HEK293 (cell line): ENCODE results near the gene PCNX3.

Source experiments
- BCL11A ChIP-seq: fragments of 450-650 bp; formaldehyde crosslinking; IDR thresholded peaks from 2 replicates; pipeline ENCODE4 v1.5.1; 2016; ENCODE audit warnings: low read depth, missing biosample characterization, missing genetic modification characterization
- GLIS1 ChIP-seq: fragments of 450-650 bp; formaldehyde crosslinking; IDR thresholded peaks from 2 replicates; pipeline ENCODE4 v1.5.1; 2016; ENCODE audit warnings: missing biosample characterization, missing genetic modification characterization
- KLF7 ChIP-seq: fragments of 450-650 bp; formaldehyde crosslinking; IDR thresholded peaks from 2 replicates; pipeline ENCODE4 v1.5.1; 2016; ENCODE audit warnings: missing biosample characterization, missing genetic modification characterization, borderline replicate concordance
- RBAK ChIP-seq: fragments of 450-650 bp; formaldehyde crosslinking; IDR thresholded peaks from 2 replicates; pipeline ENCODE4 v1.5.1; 2016; ENCODE audit warnings: missing biosample characterization, missing genetic modification characterization
- SETDB1 ChIP-seq: IDR thresholded peaks from one replicate; pipeline ENCODE4 v1.6.1; 2017; ENCODE audit warnings: mild to moderate bottlenecking, low read length, moderate library complexity, mixed read lengths; ENCODE audit not compliant: insufficient read length
- YY2 ChIP-seq: fragments of 450-650 bp; formaldehyde crosslinking; IDR thresholded peaks from 2 replicates; pipeline ENCODE4 v1.5.1; 2016; ENCODE audit warnings: missing biosample characterization, missing genetic modification characterization
- ZBTB21 ChIP-seq: fragments of 450-650 bp; formaldehyde crosslinking; IDR thresholded peaks from 2 replicates; pipeline ENCODE4 v1.5.1; 2017; ENCODE audit warnings: missing biosample characterization, missing genetic modification characterization
- ZBTB7A ChIP-seq: fragments of 450-650 bp; formaldehyde crosslinking; IDR thresholded peaks from 2 replicates; pipeline ENCODE4 v1.5.1; 2016; ENCODE audit warnings: low read depth, missing biosample characterization, missing genetic modification characterization
- ZBTB8A ChIP-seq: fragments of 450-650 bp; formaldehyde crosslinking; IDR thresholded peaks from 2 replicates; pipeline ENCODE4 v1.5.1; 2016; ENCODE audit warnings: missing biosample characterization, missing genetic modification characterization
- ZNF146 ChIP-seq: fragments of 450-650 bp; formaldehyde crosslinking; IDR thresholded peaks from 2 replicates; pipeline ENCODE4 v1.5.1; 2016; ENCODE audit warnings: missing biosample characterization, missing genetic modification characterization
- ZNF155 ChIP-seq: fragments of 450-650 bp; formaldehyde crosslinking; IDR thresholded peaks from 2 replicates; pipeline ENCODE4 v1.5.1; 2016; ENCODE audit warnings: missing biosample characterization, missing genetic modification characterization
- ZNF16 ChIP-seq: fragments of 450-650 bp; formaldehyde crosslinking; IDR thresholded peaks from 2 replicates; pipeline ENCODE4 v1.5.1; 2016; ENCODE audit warnings: low read depth, missing biosample characterization, missing genetic modification characterization
- ZNF175 ChIP-seq: fragments of 450-650 bp; formaldehyde crosslinking; IDR thresholded peaks from 2 replicates; pipeline ENCODE4 v1.5.1; 2016; ENCODE audit warnings: missing biosample characterization, missing genetic modification characterization
- ZNF223 ChIP-seq: fragments of 450-650 bp; formaldehyde crosslinking; IDR thresholded peaks from 2 replicates; pipeline ENCODE4 v1.5.1; 2016; ENCODE audit warnings: missing biosample characterization, missing genetic modification characterization
- ZNF366 ChIP-seq: fragments of 450-650 bp; formaldehyde crosslinking; conservative IDR thresholded peaks from 2 replicates; pipeline ENCODE4 v1.5.1; 2016; ENCODE audit warnings: missing biosample characterization, missing genetic modification characterization
- ZNF391 ChIP-seq: fragments of 450-650 bp; formaldehyde crosslinking; IDR thresholded peaks from 2 replicates; pipeline ENCODE4 v1.5.1; 2016; ENCODE audit warnings: low read depth, missing biosample characterization, missing genetic modification characterization, borderline replicate concordance
- ZNF426 ChIP-seq: fragments of 450-650 bp; formaldehyde crosslinking; IDR thresholded peaks from 2 replicates; pipeline ENCODE4 v1.5.1; 2017; ENCODE audit warnings: missing biosample characterization, missing genetic modification characterization, mild to moderate bottlenecking, inconsistent platforms, moderate library complexity
- ZNF514 ChIP-seq: fragments of 450-650 bp; formaldehyde crosslinking; IDR thresholded peaks from 2 replicates; pipeline ENCODE4 v1.5.1; 2016; ENCODE audit warnings: missing biosample characterization, missing genetic modification characterization
- ZNF529 ChIP-seq: fragments of 450-650 bp; formaldehyde crosslinking; IDR thresholded peaks from 2 replicates; pipeline ENCODE4 v1.5.1; 2017; ENCODE audit warnings: missing genetic modification characterization, missing biosample characterization; ENCODE audit not compliant: insufficient replicate concordance
- ZNF558 ChIP-seq: fragments of 450-650 bp; formaldehyde crosslinking; IDR thresholded peaks from 2 replicates; pipeline ENCODE4 v1.5.1; 2016; ENCODE audit warnings: missing biosample characterization, missing genetic modification characterization
- ZNF560 ChIP-seq: fragments of 450-650 bp; formaldehyde crosslinking; IDR thresholded peaks from 2 replicates; pipeline ENCODE4 v1.5.1; 2017; ENCODE audit warnings: missing biosample characterization, missing genetic modification characterization, borderline replicate concordance
- ZNF670 ChIP-seq: fragments of 450-650 bp; formaldehyde crosslinking; IDR thresholded peaks from 2 replicates; pipeline ENCODE4 v1.5.1; 2016; ENCODE audit warnings: missing biosample characterization, missing genetic modification characterization, low read depth
- ZNF747 ChIP-seq: fragments of 450-650 bp; formaldehyde crosslinking; IDR thresholded peaks from 2 replicates; pipeline ENCODE4 v1.5.1; 2016; ENCODE audit warnings: missing biosample characterization, missing genetic modification characterization
- ZNF76 ChIP-seq: fragments of 450-650 bp; formaldehyde crosslinking; IDR thresholded peaks from 2 replicates; pipeline ENCODE4; 2016; ENCODE audit warnings: low read depth, missing biosample characterization, missing genetic modification characterization, borderline replicate concordance
- ZNF768 ChIP-seq: fragments of 450-650 bp; formaldehyde crosslinking; IDR thresholded peaks from 2 replicates; pipeline ENCODE4 v1.5.1; 2018; ENCODE audit warnings: missing biosample characterization, mild to moderate bottlenecking, missing genetic modification characterization
- ZNF791 ChIP-seq: fragments of 450-650 bp; formaldehyde crosslinking; IDR thresholded peaks from 2 replicates; pipeline ENCODE4 v1.5.1; 2016; ENCODE audit warnings: missing biosample characterization, missing genetic modification characterization
- ZSCAN23 ChIP-seq: fragments of 450-650 bp; formaldehyde crosslinking; IDR thresholded peaks from 2 replicates; pipeline ENCODE4 v1.5.1; 2016; ENCODE audit warnings: missing biosample characterization, missing genetic modification characterization
- ZSCAN30 ChIP-seq: fragments of 450-650 bp; IDR thresholded peaks from 2 replicates; pipeline ENCODE4 v1.5.1; 2018; ENCODE audit warnings: missing biosample characterization, mild to moderate bottlenecking, missing genetic modification characterization, moderate library complexity
- TF ChIP-seq, protein P1 (sequence below): fragments of 450-650 bp; formaldehyde crosslinking; conservative IDR thresholded peaks from 2 replicates; pipeline ENCODE4 v1.5.1; 2016; ENCODE audit warnings: low read depth, missing biosample characterization, missing genetic modification characterization
- TF ChIP-seq, protein P2 (sequence below): sonication (generic); formaldehyde crosslinking; IDR thresholded peaks from 2 replicates; pipeline ENCODE4 v1.8.1; 2022; ENCODE audit warnings: mild to moderate bottlenecking, moderate library complexity, missing genetic modification reagents
- TF ChIP-seq, protein P3 (sequence below): fragments of 450-650 bp; formaldehyde crosslinking; IDR thresholded peaks from 2 replicates; pipeline ENCODE4 v1.5.1; 2017; ENCODE audit warnings: missing biosample characterization, missing genetic modification characterization

The PCNX3 gene

DNA sequence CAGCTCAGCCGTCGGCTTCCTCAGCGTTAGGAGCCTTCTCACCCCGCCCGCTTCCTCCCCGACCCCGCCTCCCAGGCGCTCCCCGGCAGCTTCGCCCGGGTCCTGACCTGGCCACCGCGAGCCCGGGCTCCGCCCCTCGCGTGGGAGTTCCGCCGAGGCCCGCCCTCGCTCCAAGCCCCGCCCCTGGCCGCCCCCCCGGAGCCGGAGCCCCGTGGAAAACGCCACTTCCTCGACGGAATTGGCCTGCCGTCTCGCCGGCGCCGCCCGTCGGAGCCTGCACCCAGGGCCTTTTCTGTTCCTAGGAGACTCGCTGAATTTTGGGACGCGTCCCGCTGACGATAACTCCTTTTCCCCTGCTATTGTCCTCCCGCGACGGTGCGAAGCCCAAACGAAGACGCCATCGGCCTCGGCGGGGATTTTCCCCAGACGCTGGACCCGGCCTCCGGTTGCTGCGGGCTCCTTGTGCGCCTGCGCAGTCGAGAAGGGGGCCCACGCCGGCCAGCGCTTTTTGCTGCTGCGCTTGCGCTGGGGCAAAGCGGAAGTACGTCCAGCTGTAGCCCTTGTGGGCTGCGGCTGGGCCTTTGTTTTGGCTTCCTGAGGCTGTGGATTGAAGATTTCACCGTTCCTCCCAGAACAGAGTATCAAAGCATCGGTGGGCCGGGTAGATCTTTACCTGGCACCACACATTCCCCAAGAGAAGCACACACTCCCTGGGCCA lies 37.1 kb downstream of the PCNX3 start (continued):
- TF ChIP-seq, protein P1, sequence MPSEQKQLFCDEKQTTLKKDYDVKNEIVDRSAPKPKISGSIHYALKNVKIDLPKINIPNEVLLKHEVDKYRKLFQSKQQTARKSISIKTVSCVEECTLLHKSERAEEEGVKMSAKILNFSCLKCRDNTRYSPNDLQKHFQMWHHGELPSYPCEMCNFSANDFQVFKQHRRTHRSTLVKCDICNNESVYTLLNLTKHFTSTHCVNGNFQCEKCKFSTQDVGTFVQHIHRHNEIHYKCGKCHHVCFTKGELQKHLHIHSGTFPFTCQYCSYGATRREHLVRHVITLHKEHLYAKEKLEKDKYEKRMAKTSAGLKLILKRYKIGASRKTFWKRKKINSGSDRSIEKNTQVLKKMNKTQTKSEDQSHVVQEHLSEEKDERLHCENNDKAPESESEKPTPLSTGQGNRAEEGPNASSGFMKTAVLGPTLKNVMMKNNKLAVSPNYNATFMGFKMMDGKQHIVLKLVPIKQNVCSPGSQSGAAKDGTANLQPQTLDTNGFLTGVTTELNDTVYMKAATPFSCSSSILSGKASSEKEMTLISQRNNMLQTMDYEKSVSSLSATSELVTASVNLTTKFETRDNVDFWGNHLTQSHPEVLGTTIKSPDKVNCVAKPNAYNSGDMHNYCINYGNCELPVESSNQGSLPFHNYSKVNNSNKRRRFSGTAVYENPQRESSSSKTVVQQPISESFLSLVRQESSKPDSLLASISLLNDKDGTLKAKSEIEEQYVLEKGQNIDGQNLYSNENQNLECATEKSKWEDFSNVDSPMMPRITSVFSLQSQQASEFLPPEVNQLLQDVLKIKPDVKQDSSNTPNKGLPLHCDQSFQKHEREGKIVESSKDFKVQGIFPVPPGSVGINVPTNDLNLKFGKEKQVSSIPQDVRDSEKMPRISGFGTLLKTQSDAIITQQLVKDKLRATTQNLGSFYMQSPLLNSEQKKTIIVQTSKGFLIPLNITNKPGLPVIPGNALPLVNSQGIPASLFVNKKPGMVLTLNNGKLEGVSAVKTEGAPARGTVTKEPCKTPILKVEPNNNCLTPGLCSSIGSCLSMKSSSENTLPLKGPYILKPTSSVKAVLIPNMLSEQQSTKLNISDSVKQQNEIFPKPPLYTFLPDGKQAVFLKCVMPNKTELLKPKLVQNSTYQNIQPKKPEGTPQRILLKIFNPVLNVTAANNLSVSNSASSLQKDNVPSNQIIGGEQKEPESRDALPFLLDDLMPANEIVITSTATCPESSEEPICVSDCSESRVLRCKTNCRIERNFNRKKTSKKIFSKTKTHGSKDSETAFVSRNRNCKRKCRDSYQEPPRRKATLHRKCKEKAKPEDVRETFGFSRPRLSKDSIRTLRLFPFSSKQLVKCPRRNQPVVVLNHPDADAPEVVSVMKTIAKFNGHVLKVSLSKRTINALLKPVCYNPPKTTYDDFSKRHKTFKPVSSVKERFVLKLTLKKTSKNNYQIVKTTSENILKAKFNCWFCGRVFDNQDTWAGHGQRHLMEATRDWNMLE = no peak
- no peak for TF ChIP-seq ZNF223 (tag by site-specific recombination)
- no peak for TF ChIP-seq ZNF426 (tag by site-specific recombination)
- no peak for TF ChIP-seq RBAK
- no peak for TF ChIP-seq ZNF558 (tag by site-specific recombination)
- no peak for TF ChIP-seq SETDB1
- no peak for TF ChIP-seq ZSCAN23 (tag by site-specific recombination)
- no peak for TF ChIP-seq ZNF155 (tag by site-specific recombination)
- TF ChIP-seq, protein P2, sequence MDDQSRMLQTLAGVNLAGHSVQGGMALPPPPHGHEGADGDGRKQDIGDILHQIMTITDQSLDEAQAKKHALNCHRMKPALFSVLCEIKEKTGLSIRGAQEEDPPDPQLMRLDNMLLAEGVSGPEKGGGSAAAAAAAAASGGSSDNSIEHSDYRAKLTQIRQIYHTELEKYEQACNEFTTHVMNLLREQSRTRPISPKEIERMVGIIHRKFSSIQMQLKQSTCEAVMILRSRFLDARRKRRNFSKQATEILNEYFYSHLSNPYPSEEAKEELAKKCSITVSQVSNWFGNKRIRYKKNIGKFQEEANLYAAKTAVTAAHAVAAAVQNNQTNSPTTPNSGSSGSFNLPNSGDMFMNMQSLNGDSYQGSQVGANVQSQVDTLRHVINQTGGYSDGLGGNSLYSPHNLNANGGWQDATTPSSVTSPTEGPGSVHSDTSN (CRISPR knock-in tag) = no peak
- no peak for TF ChIP-seq ZNF366 (tag by site-specific recombination)
- no peak for TF ChIP-seq ZNF514 (tag by site-specific recombination)
- TF ChIP-seq ZNF146 (tag by site-specific recombination) = no peak
- no peak for TF ChIP-seq ZNF747 (tag by site-specific recombination)
- TF ChIP-seq ZNF175 (tag by site-specific recombination) = no peak
- no peak for TF ChIP-seq ZNF529 (tag by site-specific recombination)
- no peak for TF ChIP-seq ZNF768
- no peak for TF ChIP-seq ZNF391 (tag by site-specific recombination)
- TF ChIP-seq KLF7 = no peak
- TF ChIP-seq ZNF560 (tag by site-specific recombination) = no peak
- peak; percentile 36; the same call in 1 of the 2 replicates for TF ChIP-seq ZNF76
- no peak for TF ChIP-seq ZNF791 (tag by site-specific recombination)
- TF ChIP-seq ZBTB8A (tag by site-specific recombination) = peak; percentile 25; the same call in 1 of the 2 replicates
- TF ChIP-seq ZNF670 (tag by site-specific recombination) = no peak
- no peak for TF ChIP-seq YY2 (tag by site-specific recombination)
- TF ChIP-seq ZSCAN30 (tag by site-specific recombination) = no peak; the same call in 1 of the 2 replicates
- no peak for TF ChIP-seq ZBTB21
- TF ChIP-seq ZBTB7A = no peak
- TF ChIP-seq, protein P3, sequence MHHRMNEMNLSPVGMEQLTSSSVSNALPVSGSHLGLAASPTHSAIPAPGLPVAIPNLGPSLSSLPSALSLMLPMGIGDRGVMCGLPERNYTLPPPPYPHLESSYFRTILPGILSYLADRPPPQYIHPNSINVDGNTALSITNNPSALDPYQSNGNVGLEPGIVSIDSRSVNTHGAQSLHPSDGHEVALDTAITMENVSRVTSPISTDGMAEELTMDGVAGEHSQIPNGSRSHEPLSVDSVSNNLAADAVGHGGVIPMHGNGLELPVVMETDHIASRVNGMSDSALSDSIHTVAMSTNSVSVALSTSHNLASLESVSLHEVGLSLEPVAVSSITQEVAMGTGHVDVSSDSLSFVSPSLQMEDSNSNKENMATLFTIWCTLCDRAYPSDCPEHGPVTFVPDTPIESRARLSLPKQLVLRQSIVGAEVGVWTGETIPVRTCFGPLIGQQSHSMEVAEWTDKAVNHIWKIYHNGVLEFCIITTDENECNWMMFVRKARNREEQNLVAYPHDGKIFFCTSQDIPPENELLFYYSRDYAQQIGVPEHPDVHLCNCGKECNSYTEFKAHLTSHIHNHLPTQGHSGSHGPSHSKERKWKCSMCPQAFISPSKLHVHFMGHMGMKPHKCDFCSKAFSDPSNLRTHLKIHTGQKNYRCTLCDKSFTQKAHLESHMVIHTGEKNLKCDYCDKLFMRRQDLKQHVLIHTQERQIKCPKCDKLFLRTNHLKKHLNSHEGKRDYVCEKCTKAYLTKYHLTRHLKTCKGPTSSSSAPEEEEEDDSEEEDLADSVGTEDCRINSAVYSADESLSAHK (tag by site-specific recombination) = no peak
- peak; percentile 79 for TF ChIP-seq GLIS1 (tag by site-specific recombination)
- no peak for TF ChIP-seq ZNF16 (tag by site-specific recombination)
- TF ChIP-seq BCL11A (tag by site-specific recombination) = no peak
